IPS-NIHi11 (cell line): Measurements from ENCODE around the gene ZP1.
A peak's percentile ranks its signal among the peaks of the same experiment; 100 is the strongest.
"Not testable (repeated sequence)": the region's sequence is repeated elsewhere in the genome, so short reads cannot be mapped to it uniquely, and the experiment has no call there.

Experiments
- DNase-seq: peaks from one replicate; pipeline ENCODE4 v3.0.0; 2012; ENCODE audit warnings: mixed read lengths, low spot score

ZP1 gene

GRCh38 chr11:60878245-60879101, 11.1 kb downstream of the ZP1 start:
- DNase-seq, result no peak

GRCh38 chr11:60879104-60879503, 11.8 kb downstream of the ZP1 start:
- DNase-seq, result no peak

GRCh38 chr11:60879971-60880588, 12.7 kb downstream of the ZP1 start:
- DNase-seq, result no peak

- no peak for DNase-seq
Measured at GRCh38 chr11:60880643-60881282, 13.4 kb downstream of the ZP1 start.

GRCh38 chr11:60887556-60887955, 20.2 kb downstream of the ZP1 start:
- peak; percentile 57 for DNase-seq

GRCh38 chr11:60889869-60890311, 22.5 kb downstream of the ZP1 start:
- no peak for DNase-seq

GRCh38 chr11:60890696-60891095, 23.4 kb downstream of the ZP1 start:
- DNase-seq, result no peak

- DNase-seq, result no peak
Measured at GRCh38 chr11:60891103-60891741, 23.9 kb downstream of the ZP1 start.

GRCh38 chr11:60895687-60896086, 28.3 kb downstream of the ZP1 start:
- DNase-seq, result no peak

- no peak for DNase-seq
Measured at GRCh38 chr11:60897496-60897895, 30.2 kb downstream of the ZP1 start.

GRCh38 chr11:60899046-60899936, 31.9 kb downstream of the ZP1 start:
- peak; percentile 73 for DNase-seq

- no peak for DNase-seq
Measured at GRCh38 chr11:60899977-60900376, 32.6 kb downstream of the ZP1 start.

- DNase-seq, result no peak
Measured at GRCh38 chr11:60900673-60901404, 33.5 kb downstream of the ZP1 start.

- no peak for DNase-seq
Measured at GRCh38 chr11:60902625-60903024, 35.3 kb downstream of the ZP1 start.

- DNase-seq, result no peak
Measured at GRCh38 chr11:60905047-60905446, 37.7 kb downstream of the ZP1 start.

- no peak for DNase-seq
Measured at GRCh38 chr11:60905551-60906113, 38.3 kb downstream of the ZP1 start.

GRCh38 chr11:60906132-60906972, 39.0 kb downstream of the ZP1 start, which contains the start of gene PRPF19:
TSS of gene PRPF19 (minus strand) at chr11:60906585. CDS start at chr11:60906382, 203 bp downstream.
- DNase-seq, result peak; percentile 97

- no peak for DNase-seq
Measured at GRCh38 chr11:60908803-60909202, 41.5 kb downstream of the ZP1 start.

- not testable (repeated sequence) for DNase-seq
Measured at GRCh38 chr11:60909680-60910280, 42.4 kb downstream of the ZP1 start.
